Activated CD8-positive, alpha-beta T cell treated with anti-CD3 and anti-CD28 coated beads for 36 hours (primary cell): Measurements from ENCODE around the gene NAA10. TPM values are rescaled to one million over a fixed set of nuclear protein-coding genes. Genes with fewer than 3 reads are reported as not detected.

Experiments used
- ATAC-seq: fragments of 200-7000 bp; cut with Tn5 transposase; one replicate; pipeline ENCODE4 v1.10.0; 2021; ENCODE audit warnings: mild to moderate bottlenecking, moderate library complexity
- CTCF ChIA-PET: fragments of 350-600 bp; sonication (Branson Sonifier 250); formaldehyde crosslinking; loops from one replicate; lab custom pipeline; 2021; ENCODE audit warnings: antibody characterized with exemption; lab: Charles Lee
- POLR2A ChIA-PET: fragments of 350-600 bp; sonication (Branson Sonifier 250); formaldehyde crosslinking; loops from one replicate; lab custom pipeline; 2021; ENCODE audit warnings: antibody characterized with exemption; lab: Charles Lee
- DNase-seq: peaks from one replicate; pipeline ENCODE4 v3.0.0-alpha.2; 2020
- H3K27ac Mint-ChIP-seq: one replicate; pipeline ENCODE4 v1.8.0; 2021; ENCODE audit warnings: mild to moderate bottlenecking, mixed read lengths
- H3K27me3 Mint-ChIP-seq: one replicate; pipeline ENCODE4 v1.8.0; 2021; ENCODE audit warnings: mixed read lengths
- H3K36me3 Mint-ChIP-seq: one replicate; pipeline ENCODE4 v1.8.0; 2021; ENCODE audit warnings: low read depth, mixed read lengths
- H3K4me1 Mint-ChIP-seq: one replicate; pipeline ENCODE4 v1.8.0; 2021; ENCODE audit warnings: low read depth, mixed read lengths
- H3K4me3 Mint-ChIP-seq: one replicate; pipeline ENCODE4 v1.8.0; 2021; ENCODE audit warnings: mild to moderate bottlenecking, moderate library complexity, mixed read lengths
- H3K9me3 Mint-ChIP-seq: one replicate; pipeline ENCODE4 v1.8.0; 2021; ENCODE audit warnings: mixed read lengths
- CTCF ChIP-seq: fragments of 200-600 bp; IDR thresholded peaks from one replicate; pipeline ENCODE4 v1.8.0; 2022; ENCODE audit warnings: antibody characterized with exemption, mild to moderate bottlenecking
- intact Hi-C: fragments of 100-400 bp; cut with micrococcal nuclease; formaldehyde crosslinking; loops from one replicate; pipeline ENCODE4 v1.10.0; 2022
- total RNA-seq, 2 experiments: library from RNA; stranded (reverse); gene quantifications; one replicate each; pipeline ENCODE4 v1.2.3, GENCODE V29; 2021

Gene NAA10
- total RNA-seq, 2 experiments from 2014 or later: 123 to 136 TPM

- Mint-ChIP-seq H3K9me3 (no peaks in the 10 kb centered on the region), H3K27ac (peak overlapping the region; percentile 99), H3K36me3 (peaks cover 42% of the 10 kb centered on the region), H3K4me1 (peaks cover 31% of the 10 kb centered on the region), H3K4me3 (peak overlapping the region; percentile 88), H3K27me3 (no peaks in the 10 kb centered on the region)
- ChIA-PET POLR2A (interaction anchor here (0.6 to 9.8 kb wide), 13 partner anchors 9 to 169 kb away, joined by 3 to 130 read pairs (median 4); partner anchors contain the start of genes HCFC1, IRAK1, PLXNB3 and RENBP), CTCF (interaction anchor here (0.7 to 11.9 kb wide), 6 partner anchors 12 to 45 kb away, joined by 3 to 136 read pairs (median 8); partner anchors contain the start of genes HCFC1 and RENBP)
- ATAC-seq (peak; percentile 9), DNase-seq (no peak)
- no peak for TF ChIP-seq CTCF
- intact Hi-C loops: loop anchor here (10.0 kb wide), 1 partner anchor 162 kb away; the partner anchor contains the start of gene PLXNB3
These were observed 8.3 kb downstream of the NAA10 start for GRCh38 chrX:153926552-153926857.

- peak; percentile 9 for ATAC-seq
- CTCF ChIA-PET: interaction anchor here (0.7 to 11.9 kb wide), 9 partner anchors 13 to 47 kb away, joined by 3 to 136 read pairs (median 4); partner anchors contain the start of genes HCFC1 and RENBP
- intact Hi-C loops: loop anchor here (10.0 kb wide), 1 partner anchor 161 kb away; the partner anchor contains the start of gene PLXNB3
These were observed 8.9 kb downstream of the NAA10 start, which contains the start of gene ARHGAP4 for GRCh38 chrX:153925739-153926551. Gene ARHGAP4, minus strand, starts transcription at chrX:153926264. Its CDS starts 62 bp downstream, at chrX:153926202.

GRCh38 chrX:153925387-153925738, 9.5 kb downstream of the NAA10 start:
- intact Hi-C loops: loop anchor here (10.0 kb wide), 1 partner anchor 161 kb away; the partner anchor contains the start of gene PLXNB3
- ChIA-PET CTCF (interaction anchor here (0.7 to 11.9 kb wide), 8 partner anchors 13 to 131 kb away, joined by 3 to 136 read pairs (median 4); partner anchors contain the start of genes IDH3G, RENBP and SSR4), POLR2A (interaction anchor here (0.6 to 9.8 kb wide), 17 partner anchors 9 to 170 kb away, joined by 3 to 130 read pairs (median 6); partner anchors contain the start of genes HCFC1, IDH3G, IRAK1 and NAA10)
- Mint-ChIP-seq H3K27ac (peak overlapping the region; percentile 97), H3K4me3 (peak overlapping the region; percentile 90), H3K27me3 (no peaks in the 10 kb centered on the region), H3K36me3 (peaks cover 39% of the 10 kb centered on the region), H3K9me3 (no peaks in the 10 kb centered on the region), H3K4me1 (peaks cover 19% of the 10 kb centered on the region)
- ATAC-seq: no peak
- no peak for DNase-seq
- no peak for TF ChIP-seq CTCF

More at GRCh38 chrX:153925739-153926551, 8.9 kb downstream of the NAA10 start, which contains the start of gene ARHGAP4:
- no peak for TF ChIP-seq CTCF
- POLR2A ChIA-PET: interaction anchor here (0.6 to 9.8 kb wide), 19 partner anchors 9 to 170 kb away, joined by 3 to 130 read pairs (median 5); partner anchors contain the start of genes HCFC1, IDH3G, IRAK1 and NAA10
- peak; percentile 75 for DNase-seq
- Mint-ChIP-seq H3K36me3 (peaks cover 39% of the 10 kb centered on the region), H3K27ac (peak within 1 kb of the TSS; percentile 99), H3K9me3 (no peaks in the 10 kb centered on the region), H3K27me3 (no peaks in the 10 kb centered on the region), H3K4me1 (peaks cover 25% of the 10 kb centered on the region), H3K4me3 (peak within 1 kb of the TSS; percentile 90)

- H3K4me1 Mint-ChIP-seq: peaks cover 18% of the 10 kb centered on the region
- no peaks in the 10 kb centered on the region for H3K27me3 Mint-ChIP-seq
- H3K9me3 Mint-ChIP-seq: no peaks in the 10 kb centered on the region
- no peak for TF ChIP-seq CTCF
- ATAC-seq (no peak), DNase-seq (peak; percentile 61)
- CTCF ChIA-PET: interaction anchor here (0.7 to 11.9 kb wide), 11 partner anchors 11 to 160 kb away, joined by 3 to 136 read pairs (median 4); partner anchors contain the start of genes IRAK1, PLXNB3 and RENBP
- intact Hi-C loops: loop anchor here (10.0 kb wide), 1 partner anchor 160 kb away; the partner anchor contains the start of gene PLXNB3
- H3K27ac Mint-ChIP-seq: peak overlapping the region; percentile 97
- POLR2A ChIA-PET: interaction anchor here (0.8 to 9.8 kb wide), 10 partner anchors 10 to 130 kb away, joined by 3 to 130 read pairs (median 10); partner anchors contain the start of genes HCFC1, IDH3G, IRAK1 and NAA10
- H3K4me3 Mint-ChIP-seq: peak overlapping the region; percentile 90
- peaks cover 43% of the 10 kb centered on the region for H3K36me3 Mint-ChIP-seq
These were observed 10.5 kb downstream of the NAA10 start for GRCh38 chrX:153924149-153924861.
